RWPE1 (cell line): Measurements from ENCODE around the gene UFM1.
"Not testable (repeated sequence)": the region's sequence is repeated elsewhere in the genome, so short reads cannot be mapped to it uniquely, and the experiment has no call there.

Experiments used
- CTCF ChIA-PET: fragments of 350-600 bp; sonication (Branson Sonifier 250); formaldehyde crosslinking; extraction: SDS; loops from one replicate; lab custom pipeline; 2021; lab: Yijun Ruan, JAX
- POLR2A ChIA-PET: fragments of 400-600 bp; formaldehyde crosslinking; extraction: SDS; loops from one replicate; lab custom pipeline; 2020; ENCODE audit warnings: antibody characterized with exemption; ENCODE audit not compliant: low non-redundant PET; lab: Yijun Ruan, JAX
- DNase-seq: peaks from one replicate; pipeline ENCODE4 v3.0.0; 2012; ENCODE audit warnings: low spot score
- H3K27ac ChIP-seq: fragments of 450-650 bp; 2 replicates; pipeline ENCODE4 v1.5.1; 2017
- CTCF ChIP-seq: fragments of 450-650 bp; conservative IDR thresholded peaks from 2 replicates; pipeline ENCODE4 v1.5.1; 2017; ENCODE audit warnings: low read depth, mild to moderate bottlenecking

UFM1 gene

GRCh38 chr13:38361542-38362262 is 12.1 kb downstream of the UFM1 start:
- ChIA-PET POLR2A (no interaction called here), CTCF (no interaction called here)
- DNase-seq: no peak
- no peak for TF ChIP-seq CTCF
- H3K27ac ChIP-seq: no peak overlapping the region

- DNase-seq: no peak
- CTCF ChIA-PET: no interaction called here
- no peak overlapping the region for H3K27ac ChIP-seq
- TF ChIP-seq CTCF: no peak
- POLR2A ChIA-PET: no interaction called here
These were observed 13.6 kb downstream of the UFM1 start for GRCh38 chr13:38363219-38363618.

- POLR2A ChIA-PET, H3K27ac ChIP-seq, DNase-seq, CTCF ChIA-PET: not testable (repeated sequence)
These were observed 14.1 kb downstream of the UFM1 start for GRCh38 chr13:38363746-38364145.

GRCh38 chr13:38365661-38366060 is 16.0 kb downstream of the UFM1 start:
- CTCF ChIA-PET: no interaction called here
- POLR2A ChIA-PET: no interaction called here
- H3K27ac ChIP-seq: no peak overlapping the region
- no peak for TF ChIP-seq CTCF
- DNase-seq: no peak

GRCh38 chr13:38366954-38367645 is 17.4 kb downstream of the UFM1 start:
- ChIA-PET CTCF (no interaction called here), POLR2A (interaction anchor here (0.6 kb wide), 1 partner anchor 746 kb away, joined by 3 read pairs; no protein-coding TSS in a partner anchor)
- no peak for TF ChIP-seq CTCF
- peak; percentile 45 for DNase-seq
- H3K27ac ChIP-seq: no peak overlapping the region

GRCh38 chr13:38369058-38369457 is 19.4 kb downstream of the UFM1 start:
- H3K27ac ChIP-seq: no peak overlapping the region
- CTCF ChIA-PET: interaction anchor here (0.7 kb wide), 1 partner anchor 152 kb away, joined by 3 read pairs; no protein-coding TSS in a partner anchor
- DNase-seq: no peak
- no peak for TF ChIP-seq CTCF
- POLR2A ChIA-PET: no interaction called here

- POLR2A ChIA-PET, DNase-seq, H3K27ac ChIP-seq: not testable (repeated sequence)
- CTCF ChIA-PET: interaction anchor here (0.6 kb wide), 1 partner anchor 336 kb away, joined by 3 read pairs; no protein-coding TSS in a partner anchor
These were observed 20.4 kb downstream of the UFM1 start for GRCh38 chr13:38370096-38370495.
